Keratinocyte (primary cell): ENCODE results near the gene FGGY. TPM values are rescaled to one million over a fixed set of nuclear protein-coding genes. Genes with fewer than 3 reads are reported as not detected.

Experiments
- DNase-seq: peaks from one replicate; pipeline ENCODE4 v3.0.0-alpha.2; 2011; ENCODE audit warnings: low read depth, missing footprints, low spot score
- FAIRE-seq: peaks from 2 replicates; lab custom pipeline; 2011; peaks lifted over from hg19 to GRCh38; lab: Jason Lieb, UNC
- H2AFZ ChIP-seq: 2 replicates; pipeline ENCODE4 v1.6.0; 2012; ENCODE audit warnings: low read length, control low read depth, inconsistent platforms; ENCODE audit not compliant: control insufficient read depth
- H3K27ac ChIP-seq: 2 replicates; pipeline ENCODE4 v1.5.1; 2011; ENCODE audit warnings: low read length; ENCODE audit not compliant: control insufficient read depth, insufficient read depth
- H3K27me3 ChIP-seq: 3 replicates; pipeline ENCODE4 v1.6.0; 2011; ENCODE audit warnings: low read length; ENCODE audit not compliant: control insufficient read depth, insufficient read depth; ENCODE audit errors: extremely low read depth
- H3K36me3 ChIP-seq, 2 experiments: 2 replicates in 1 of 2; 3 replicates in 1 of 2; pipeline ENCODE4 v1.5.1; 2011; ENCODE audit warnings: low read length in 2 of 2, mild to moderate bottlenecking in 1 of 2; ENCODE audit not compliant: control insufficient read depth in 2 of 2, insufficient read depth in 2 of 2; ENCODE audit errors: extremely low read depth in 1 of 2
- H3K4me1 ChIP-seq: 3 replicates; pipeline ENCODE4 v1.5.1; 2011; ENCODE audit warnings: low read length; ENCODE audit not compliant: control insufficient read depth, insufficient read depth; ENCODE audit errors: extremely low read depth
- H3K4me2 ChIP-seq: 3 replicates; pipeline ENCODE4 v1.6.0; 2011; ENCODE audit warnings: low read depth, low read length; ENCODE audit not compliant: control insufficient read depth, insufficient read depth; ENCODE audit errors: extremely low read depth
- H3K4me3 ChIP-seq, 3 experiments: fragments of 200-600 bp in 1 of 3; sonication (generic) in 1 of 3; 2 replicates in 2 of 3; 3 replicates in 1 of 3; pipeline ENCODE4 v1.5.1; 2011 to 2016; ENCODE audit warnings: low read length in 3 of 3, mild to moderate bottlenecking in 3 of 3, control low read depth in 2 of 3, inconsistent platforms in 1 of 3, low read depth in 1 of 3, mixed read lengths in 1 of 3, mixed run types in 1 of 3, moderate library complexity in 1 of 3; ENCODE audit not compliant: control insufficient read depth in 2 of 3, insufficient read depth in 2 of 3; ENCODE audit errors: extremely low read depth in 1 of 3
- H3K79me2 ChIP-seq: 2 replicates; pipeline ENCODE4 v1.6.0; 2012; ENCODE audit warnings: low read length; ENCODE audit not compliant: control insufficient read depth, insufficient read depth
- H3K9ac ChIP-seq: 3 replicates; pipeline ENCODE4 v1.6.0; 2011; ENCODE audit warnings: low read length; ENCODE audit not compliant: control insufficient read depth, insufficient read depth; ENCODE audit errors: extremely low read depth
- H3K9me1 ChIP-seq: 3 replicates; pipeline ENCODE4 v1.6.0; 2011; ENCODE audit warnings: low read length; ENCODE audit not compliant: control insufficient read depth, insufficient read depth; ENCODE audit errors: extremely low read depth
- H3K9me3 ChIP-seq: 2 replicates; pipeline ENCODE4 v1.5.1; 2012; ENCODE audit warnings: low read depth, low read length; ENCODE audit not compliant: control insufficient read depth
- H4K20me1 ChIP-seq: 3 replicates; pipeline ENCODE4 v1.6.0; 2011; ENCODE audit warnings: low read length; ENCODE audit not compliant: control insufficient read depth, insufficient read depth; ENCODE audit errors: extremely low read depth
- CTCF ChIP-seq, 3 experiments: IDR thresholded peaks in 1 of 3; conservative IDR thresholded peaks in 1 of 3; optimal IDR thresholded peaks in 1 of 3; 2 replicates in 2 of 3; 3 replicates in 1 of 3; pipeline versions ENCODE3 to v1.5.1; 2011; ENCODE audit warnings: low read length in 3 of 3, mild to moderate bottlenecking in 3 of 3, moderate library complexity in 2 of 3, control low read depth in 1 of 3, inconsistent platforms in 1 of 3; ENCODE audit not compliant: insufficient read depth in 2 of 3; ENCODE audit errors: extremely low read depth in 1 of 3
- EZH2 ChIP-seq: IDR thresholded peaks from one replicate; pipeline ENCODE4 v1.6.1; 2012; ENCODE audit warnings: inconsistent platforms, mild to moderate bottlenecking, low read length, moderate library complexity
- dilution Hi-C: fragments of 300-500 bp; cut with MboI; formaldehyde crosslinking; loops from one replicate; pipeline ENCODE4 v1.7.0; 2020; ENCODE audit warnings: low sequenced_read_pairs; ENCODE audit not compliant: extremely low pct_ligation_motif_present
- polyA plus RNA-seq, 5 experiments: library from polyadenylated mRNA; depleted of rRNA in 3 of 5; stranded (reverse) in 3 of 5; stranded (forward) in 1 of 5; unstranded in 1 of 5; fragments of >200 nt; gene quantifications; 1 replicate in 1 of 5; 2 replicates in 3 of 5; 3 replicates in 1 of 5; pipeline versions ENCODE4 v1.2.1 to v1.2.3, GENCODE V29; 2011 to 2012; ENCODE audit warnings: missing spikeins in 2 of 5, low read depth in 1 of 5, low replicate concordance in 1 of 5

The FGGY gene
- polyA plus RNA-seq, 1 donor (not counting 4 experiments of a cell fraction or from before 2014, with no cell fraction given), result 16.6 TPM

GRCh38 chr1:59271561-59272260 lies 25.2 kb upstream of the FGGY start:
- H3K36me3 ChIP-seq, result no peaks in the 10 kb centered on the region
- no peak for FAIRE-seq
- no peak overlapping the region for H3K9ac ChIP-seq
- TF ChIP-seq EZH2 (no peak), CTCF (optimal IDR thresholded peaks at IDR 0.05 in 1 of 3, IDR thresholded peaks at IDR 0.05 in 1 of 3, conservative IDR thresholded peaks at IDR 0.05 in 1 of 3; ENCODE audit: extremely low read depth in 1 of 3, insufficient read depth in 2 of 3, low read length in 3 of 3) (no peak)
- no peaks in the 10 kb centered on the region for H3K79me2 ChIP-seq
- H3K9me3 ChIP-seq, result no peaks in the 10 kb centered on the region
- H2AFZ ChIP-seq, result no peak overlapping the region
- dilution Hi-C loops, result no loop called here
- H3K27ac ChIP-seq, result no peak overlapping the region
- H4K20me1 ChIP-seq, result no peaks in the 10 kb centered on the region
- no peaks in the 10 kb centered on the region for H3K27me3 ChIP-seq
- H3K9me1 ChIP-seq, result no peaks in the 10 kb centered on the region
- H3K4me2 ChIP-seq, result no peak overlapping the region
- H3K4me1 ChIP-seq, result peaks cover 13% of the 10 kb centered on the region
- no peak for DNase-seq
- no peak overlapping the region for H3K4me3 ChIP-seq

- no peaks in the 10 kb centered on the region for H3K79me2 ChIP-seq
- H3K9me3 ChIP-seq, result no peaks in the 10 kb centered on the region
- no peaks in the 10 kb centered on the region for H4K20me1 ChIP-seq
- peaks cover 16% of the 10 kb centered on the region for H3K4me1 ChIP-seq
- H3K27ac ChIP-seq, result no peak overlapping the region
- H3K9me1 ChIP-seq, result no peaks in the 10 kb centered on the region
- no peak for TF ChIP-seq CTCF (optimal IDR thresholded peaks at IDR 0.05 in 1 of 3, IDR thresholded peaks at IDR 0.05 in 1 of 3, conservative IDR thresholded peaks at IDR 0.05 in 1 of 3; ENCODE audit: extremely low read depth in 1 of 3, insufficient read depth in 2 of 3, low read length in 3 of 3)
- no peak for TF ChIP-seq EZH2
- peak overlapping the region; percentile 13 for H3K4me2 ChIP-seq
- DNase-seq (no peak), FAIRE-seq (peak; percentile 79)
- dilution Hi-C loops, result no loop called here
- peak overlapping the region; percentile 36 for H2AFZ ChIP-seq
- no peaks in the 10 kb centered on the region for H3K36me3 ChIP-seq
- no peaks in the 10 kb centered on the region for H3K27me3 ChIP-seq
- H3K9ac ChIP-seq, result no peak overlapping the region
- no peak overlapping the region for H3K4me3 ChIP-seq
These were observed 24.4 kb upstream of the FGGY start for GRCh38 chr1:59272507-59272906.
